NCI-H526 treated with DMSO at 0.1 percent for 48 hours (cell line): ENCODE data around the gene NCR2.

Experiments
- DNase-seq: peaks from one replicate; lab custom pipeline; 2025; lab: John Stamatoyannopoulos, UW

The NCR2 gene

GRCh38 chr6:41331401-41332150 lies 3.8 kb upstream of the NCR2 start:
- no peak for DNase-seq

DNA sequence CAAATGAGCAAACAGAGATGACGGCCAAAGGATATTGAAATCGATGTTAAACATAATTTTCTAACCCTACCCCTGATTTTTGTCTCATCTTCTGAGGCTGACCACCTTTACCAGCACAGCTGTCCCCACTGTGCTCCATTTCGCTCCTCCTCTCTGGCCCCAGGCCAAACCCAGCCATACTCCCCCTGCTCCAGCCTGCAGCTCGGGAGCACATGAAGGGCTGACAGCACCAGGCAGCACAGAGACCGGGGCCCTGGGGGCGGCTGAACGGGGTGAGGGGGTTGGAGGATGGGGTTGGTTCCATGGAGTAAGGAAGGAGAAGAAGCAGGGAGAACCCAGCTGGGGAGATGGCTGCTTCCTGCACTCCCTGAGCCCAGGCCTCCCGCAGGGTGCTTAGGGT lies 3.2 kb upstream of the NCR2 start:
- no peak for DNase-seq

DNA sequence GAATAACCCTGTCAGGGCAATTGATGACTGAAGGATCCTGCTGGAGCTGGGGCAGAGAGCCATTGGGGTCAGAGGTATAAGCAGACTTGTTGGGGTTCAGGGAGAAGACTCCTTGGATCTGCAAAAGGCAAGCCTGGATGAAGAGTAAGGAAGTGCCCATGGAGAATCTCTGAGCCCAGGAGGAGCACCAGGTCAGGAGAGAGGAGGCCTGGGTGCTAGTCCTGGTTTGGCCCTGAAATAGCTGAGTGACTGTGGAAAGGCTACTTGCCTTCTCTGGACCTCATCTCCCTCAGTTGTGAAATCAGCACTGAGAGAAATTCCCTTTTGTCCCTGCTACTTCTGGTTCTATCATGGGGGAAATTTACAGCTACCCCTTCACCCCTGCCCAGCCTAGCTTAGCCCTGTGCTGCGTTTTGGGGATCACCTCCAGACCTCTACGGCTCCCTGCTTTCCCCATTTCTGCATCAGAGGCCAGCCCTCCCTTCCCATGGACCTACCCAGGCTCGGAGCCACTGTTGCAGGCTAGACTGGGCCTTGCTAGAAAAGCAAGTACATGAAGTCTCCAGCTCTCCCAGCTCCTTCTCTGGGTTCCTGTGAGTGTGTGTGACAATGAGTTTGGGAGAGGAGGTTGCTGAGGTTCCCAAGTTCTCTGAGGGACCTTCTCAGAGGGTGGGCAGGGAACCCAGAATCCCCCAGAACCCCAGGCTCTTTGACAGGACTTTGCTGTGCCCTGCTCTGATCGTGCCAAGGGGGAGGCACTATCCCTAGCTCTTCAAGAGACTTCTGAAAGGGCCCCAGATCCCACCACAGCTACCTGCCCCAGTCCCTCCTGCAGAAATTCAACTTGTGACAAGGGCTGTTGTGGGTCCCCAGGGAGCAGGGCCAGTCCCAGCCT lies 2.3 kb upstream of the NCR2 start:
- DNase-seq = no peak

DNA sequence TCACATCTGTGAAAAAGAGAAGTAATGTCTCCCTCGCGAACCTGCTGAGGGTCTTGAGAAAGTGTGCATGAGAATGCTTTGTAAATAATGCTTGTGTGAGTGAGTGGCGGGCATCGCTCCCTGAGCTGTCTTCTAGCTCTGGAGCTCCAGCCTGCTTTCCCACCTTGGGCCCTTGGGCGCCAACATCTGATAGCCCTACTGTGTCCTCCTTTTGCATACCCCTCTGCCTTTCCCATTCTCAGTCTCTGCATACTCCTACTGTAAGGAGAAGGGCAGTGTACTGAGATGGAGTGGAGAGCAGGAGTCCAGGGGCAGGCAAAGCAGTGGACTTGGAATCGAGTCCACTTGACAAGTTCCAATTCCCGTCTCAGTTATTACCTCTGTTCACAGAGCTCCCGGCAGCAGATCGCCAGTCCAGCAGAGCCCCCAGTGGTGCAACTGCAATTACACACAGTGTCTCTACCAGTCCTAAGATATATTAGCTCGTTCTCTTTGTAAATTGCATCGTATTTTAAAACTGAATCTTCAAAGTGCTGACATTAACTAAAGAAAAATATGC lies 847 bp upstream of the NCR2 start:
- no peak for DNase-seq

DNA sequence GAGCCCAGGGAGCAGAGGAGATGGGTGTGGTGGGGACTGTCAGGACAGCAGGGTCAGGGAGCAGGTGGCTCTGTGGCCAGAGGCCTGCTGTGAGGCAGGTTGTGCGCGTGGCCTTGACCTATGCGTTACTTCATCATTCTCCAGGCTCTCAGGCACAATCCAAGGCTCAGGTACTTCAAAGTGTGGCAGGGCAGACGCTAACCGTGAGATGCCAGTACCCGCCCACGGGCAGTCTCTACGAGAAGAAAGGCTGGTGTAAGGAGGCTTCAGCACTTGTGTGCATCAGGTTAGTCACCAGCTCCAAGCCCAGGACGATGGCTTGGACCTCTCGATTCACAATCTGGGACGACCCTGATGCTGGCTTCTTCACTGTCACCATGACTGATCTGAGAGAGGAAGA lies 535 bp downstream of the NCR2 start:
- no peak for DNase-seq

- no peak for DNase-seq
Measured at GRCh38 chr6:41336824-41337223, 1.4 kb downstream of the NCR2 start.

GRCh38 chr6:41337709-41338108 lies 2.3 kb downstream of the NCR2 start:
- no peak for DNase-seq

- no peak for DNase-seq
Measured at GRCh38 chr6:41338659-41339058, 3.3 kb downstream of the NCR2 start.

DNA sequence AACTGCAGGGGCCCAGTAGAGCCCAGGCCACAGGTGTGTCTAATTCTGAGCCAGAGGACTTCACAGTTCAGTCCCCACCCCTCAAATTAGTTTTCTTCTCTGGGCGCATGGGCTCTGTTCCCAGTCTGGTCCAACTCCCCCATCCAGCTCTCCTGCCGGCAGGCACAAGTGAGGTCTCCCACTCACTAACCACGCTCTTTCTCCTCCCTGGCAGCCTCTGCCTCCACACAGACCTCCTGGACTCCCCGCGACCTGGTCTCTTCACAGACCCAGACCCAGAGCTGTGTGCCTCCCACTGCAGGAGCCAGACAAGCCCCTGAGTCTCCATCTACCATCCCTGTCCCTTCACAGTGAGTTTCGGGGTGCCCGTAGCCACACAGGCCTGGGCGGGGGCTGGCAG lies 6.2 kb downstream of the NCR2 start:
- DNase-seq = no peak

DNA sequence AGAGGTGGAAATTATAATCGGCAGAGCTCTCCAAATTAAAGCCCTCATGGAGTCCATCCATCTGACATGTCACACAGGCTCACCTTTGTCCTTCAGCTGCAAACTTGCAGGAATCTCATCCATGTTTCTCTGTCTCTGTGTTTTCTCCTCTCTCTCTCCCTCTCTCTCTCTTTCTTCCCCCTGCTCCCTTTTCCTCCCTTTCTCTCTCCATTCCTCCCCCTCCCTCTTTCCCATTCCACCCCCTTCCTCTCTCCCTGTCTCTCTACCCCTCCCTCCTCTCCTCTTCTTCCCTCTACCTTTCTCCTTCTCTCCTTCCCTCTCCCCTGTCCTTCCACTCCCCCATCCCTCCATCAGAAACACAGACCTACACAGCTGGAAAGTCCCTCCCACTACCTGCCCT lies 6.8 kb downstream of the NCR2 start:
- DNase-seq = no peak

GRCh38 chr6:41343641-41344187 lies 8.3 kb downstream of the NCR2 start:
- DNase-seq = no peak

- no peak for DNase-seq
Measured at GRCh38 chr6:41344876-41345275, 9.5 kb downstream of the NCR2 start.

GRCh38 chr6:41345901-41346300 lies 10.5 kb downstream of the NCR2 start:
- no peak for DNase-seq

DNA sequence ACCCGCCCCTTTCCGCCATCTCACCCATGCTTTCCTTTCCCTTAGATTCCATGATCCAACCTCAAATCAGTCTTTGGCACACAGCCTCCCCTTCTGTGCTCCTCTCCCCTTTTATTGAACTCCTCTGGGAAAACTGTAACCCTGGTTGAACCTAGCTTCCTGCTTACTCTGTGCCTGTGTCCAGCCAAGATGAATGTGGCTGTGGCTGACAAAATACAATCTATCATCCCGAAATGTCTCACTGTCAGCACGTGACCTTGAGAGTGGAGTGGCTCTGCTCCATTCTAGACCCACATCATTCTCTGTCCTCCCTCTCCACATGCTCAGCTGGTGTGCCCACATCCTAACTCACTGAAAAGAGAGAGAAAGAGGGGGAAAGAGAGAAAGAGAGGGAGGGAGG lies 11.0 kb downstream of the NCR2 start:
- no peak for DNase-seq

DNA sequence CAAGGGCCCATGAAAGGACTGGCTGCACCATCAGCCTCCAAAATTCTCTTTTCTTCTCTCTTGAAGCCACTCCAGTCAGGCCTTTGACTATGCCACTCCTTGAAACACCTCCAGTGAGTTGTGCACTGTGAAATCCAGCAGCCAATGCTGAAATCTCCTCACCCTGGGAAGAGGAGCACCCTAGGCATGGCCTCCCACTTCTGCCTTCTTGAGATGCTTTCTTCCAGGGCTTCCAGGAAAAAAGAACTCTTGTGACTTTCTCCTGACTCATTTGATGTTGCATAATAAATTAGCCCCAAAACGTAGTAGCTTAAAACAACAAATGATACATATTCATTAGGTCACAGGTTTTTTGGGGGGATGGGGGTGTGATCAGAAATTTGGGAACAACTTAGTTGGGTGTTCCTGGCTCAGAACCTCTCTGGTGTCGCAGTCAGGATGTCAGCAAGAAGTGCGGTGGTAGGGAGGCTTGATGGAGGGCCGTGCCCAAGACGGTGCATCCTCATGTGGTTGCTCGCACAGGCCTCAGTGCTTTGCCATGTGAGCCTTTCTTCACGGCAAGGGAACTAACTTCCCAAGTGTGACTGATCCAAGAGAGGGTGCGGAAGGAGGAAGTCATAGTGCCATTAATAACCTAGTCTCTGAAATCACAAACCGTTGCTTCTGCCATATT lies 12.1 kb downstream of the NCR2 start:
- DNase-seq = no peak

DNA sequence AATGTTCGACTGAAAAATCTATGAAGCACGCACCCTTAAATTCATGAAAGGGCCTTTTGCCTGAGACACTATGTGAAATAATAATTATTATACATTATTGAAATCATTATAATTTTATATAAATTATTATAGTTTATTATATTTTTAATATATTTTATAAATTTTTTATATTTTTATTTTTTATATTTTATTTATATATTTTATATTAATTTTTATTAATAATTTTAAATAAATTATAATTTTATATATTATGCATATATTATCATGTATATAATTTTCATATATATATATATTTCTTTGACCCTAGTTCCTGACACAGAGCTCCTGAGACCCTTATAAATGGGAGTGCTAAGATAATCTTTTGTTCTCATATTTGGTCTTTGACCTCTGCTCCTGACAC lies 13.5 kb downstream of the NCR2 start:
- no peak for DNase-seq

DNA sequence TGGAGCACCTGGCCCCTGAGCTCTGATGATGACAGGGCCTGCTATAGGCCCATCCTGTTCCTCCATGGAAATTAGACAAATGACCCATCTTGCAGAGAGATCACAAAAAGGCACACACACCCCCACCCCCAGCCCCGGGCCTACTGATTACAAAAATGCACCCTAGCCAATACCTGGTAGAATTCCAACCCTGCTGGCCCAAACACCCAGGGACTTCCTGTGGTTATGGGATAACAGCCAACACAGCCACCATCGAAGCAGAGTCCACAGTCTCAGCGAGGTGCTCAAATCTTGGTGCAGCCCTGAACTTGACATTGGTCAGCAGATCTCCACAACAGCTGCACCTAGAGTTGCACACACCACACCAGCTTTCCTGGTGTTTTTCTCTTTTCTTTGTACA lies 17.0 kb downstream of the NCR2 start:
- no peak for DNase-seq

DNA sequence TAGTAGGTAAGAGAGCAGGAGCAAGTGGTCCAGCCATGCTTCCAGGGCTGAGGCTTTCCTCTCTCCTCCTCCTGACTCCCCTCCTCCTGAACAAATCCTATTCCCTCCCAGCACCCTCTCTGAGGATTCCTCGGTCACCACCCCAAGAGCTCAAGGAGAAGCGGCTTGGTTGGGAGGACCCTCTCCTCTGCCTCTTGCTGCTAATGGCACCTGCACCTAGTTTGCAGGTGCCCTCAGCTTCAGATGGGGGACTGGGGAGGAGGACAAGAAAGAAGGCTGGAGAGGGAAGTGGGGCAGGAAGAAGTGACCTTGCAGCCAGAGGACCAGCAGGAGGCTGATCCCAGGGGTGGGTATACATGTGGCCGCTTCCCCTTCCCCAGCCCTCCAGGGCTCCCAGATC lies 17.5 kb downstream of the NCR2 start:
- no peak for DNase-seq

- no peak for DNase-seq
Measured at GRCh38 chr6:41353333-41353732, 17.9 kb downstream of the NCR2 start.

DNA sequence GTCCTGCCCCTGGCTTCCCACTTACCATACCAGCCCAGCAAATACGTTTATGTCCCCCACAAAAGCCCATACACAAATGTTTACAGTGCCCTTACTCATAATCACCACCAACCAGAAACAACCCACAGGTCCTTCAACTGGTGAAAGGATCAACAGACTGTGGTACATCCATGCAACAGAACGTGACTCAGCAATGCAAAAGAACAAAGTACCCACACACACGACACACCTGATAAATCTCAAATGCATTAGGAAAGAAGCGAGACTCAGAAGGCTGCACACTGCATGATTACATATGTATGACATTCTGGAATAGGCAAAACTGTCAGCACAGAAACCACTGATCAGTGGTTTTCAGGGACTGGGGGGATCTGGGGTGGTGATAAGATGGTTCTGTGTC lies 20.5 kb downstream of the NCR2 start:
- no peak for DNase-seq

- no peak for DNase-seq
Measured at GRCh38 chr6:41356825-41357224, 21.4 kb downstream of the NCR2 start.

DNA sequence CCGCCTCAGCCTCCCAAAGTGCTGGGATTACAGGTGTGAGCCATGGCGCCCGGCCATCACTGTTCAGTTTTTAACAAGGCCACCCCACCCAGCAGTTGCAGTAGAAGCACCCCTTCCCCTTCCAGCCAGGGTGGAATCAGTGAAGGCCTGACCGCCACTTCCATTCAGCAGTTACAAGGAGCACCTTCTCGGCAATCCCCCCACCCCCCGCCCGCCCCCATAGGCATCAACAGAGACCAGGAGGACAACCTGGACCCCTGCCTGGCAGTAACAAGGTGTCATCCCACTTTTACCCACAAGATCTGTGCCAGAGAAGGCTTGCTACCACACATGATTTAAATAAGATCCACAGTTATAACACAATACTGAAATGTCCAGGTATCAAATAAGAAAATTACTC lies 23.1 kb downstream of the NCR2 start:
- no peak for DNase-seq
